Activated T-cell treated with anti-CD3 and anti-CD28 coated beads, Interleukin-2, amount 50 U/mL, for 4 hours (primary cell): ENCODE results near the gene IL21R. TPM values are rescaled to one million over a fixed set of nuclear protein-coding genes. Genes with fewer than 3 reads are reported as not detected.
"Not testable (repeated sequence)": the region's sequence is repeated elsewhere in the genome, so short reads cannot be mapped to it uniquely, and the experiment has no call there.

Experiments used
- ATAC-seq, 2 donors: fragments of 200-7000 bp; cut with Tn5 transposase; one replicate each; pipeline ENCODE4 v1.10.0; 2021
- DNase-seq: peaks from one replicate; pipeline ENCODE4 v3.0.0-alpha.2; 2020
- H3K27me3 Mint-ChIP-seq: one replicate; pipeline ENCODE4 v1.8.0; 2021; ENCODE audit warnings: low read depth, mixed read lengths
- H3K36me3 Mint-ChIP-seq: one replicate; pipeline ENCODE4 v1.8.0; 2022; ENCODE audit warnings: mixed read lengths; ENCODE audit not compliant: insufficient read depth
- H3K4me1 Mint-ChIP-seq: one replicate; pipeline ENCODE4 v1.8.0; 2021; ENCODE audit warnings: low read depth, mixed read lengths
- H3K4me3 Mint-ChIP-seq: one replicate; pipeline ENCODE4 v1.8.0; 2021; ENCODE audit warnings: mild to moderate bottlenecking, moderate library complexity, mixed read lengths
- H3K9me3 Mint-ChIP-seq: one replicate; pipeline ENCODE4 v1.8.0; 2021; ENCODE audit warnings: mixed read lengths
- total RNA-seq, 3 donors: library from RNA; stranded (reverse); gene quantifications; one replicate each; pipeline ENCODE4 v1.2.1, GENCODE V29; 2021

Gene IL21R
- total RNA-seq, 3 donors from 2014 or later: 90.7 to 94.9 (median 91.4) TPM

DNA sequence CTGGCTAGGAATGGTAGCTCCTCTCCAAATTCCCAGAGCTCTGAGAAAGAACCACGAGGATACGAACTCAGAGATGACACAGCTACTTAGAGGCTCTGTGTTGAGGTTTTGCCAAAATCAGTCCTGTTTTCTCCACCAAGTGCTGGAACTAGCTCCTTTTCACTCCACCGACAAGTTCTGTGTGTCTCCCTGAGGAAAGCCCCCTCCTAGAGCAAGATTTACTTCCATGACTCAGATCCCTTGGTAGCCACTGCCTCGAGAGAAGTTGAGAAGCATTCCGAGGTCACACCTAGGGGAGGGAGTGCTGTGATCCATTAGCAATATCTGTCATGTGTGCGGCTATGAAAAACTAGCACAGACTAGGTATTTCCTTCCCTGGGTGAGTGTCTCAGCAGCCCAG is 30.6 kb downstream of the IL21R start:
- no peak for ATAC-seq
- peak; percentile 3 for DNase-seq
- Mint-ChIP-seq H3K4me1 (peaks cover 30% of the 10 kb centered on the region), H3K4me3 (no peak overlapping the region), H3K36me3 (peaks cover 33% of the 10 kb centered on the region), H3K27me3 (no peaks in the 10 kb centered on the region), H3K9me3 (no peaks in the 10 kb centered on the region)

DNA sequence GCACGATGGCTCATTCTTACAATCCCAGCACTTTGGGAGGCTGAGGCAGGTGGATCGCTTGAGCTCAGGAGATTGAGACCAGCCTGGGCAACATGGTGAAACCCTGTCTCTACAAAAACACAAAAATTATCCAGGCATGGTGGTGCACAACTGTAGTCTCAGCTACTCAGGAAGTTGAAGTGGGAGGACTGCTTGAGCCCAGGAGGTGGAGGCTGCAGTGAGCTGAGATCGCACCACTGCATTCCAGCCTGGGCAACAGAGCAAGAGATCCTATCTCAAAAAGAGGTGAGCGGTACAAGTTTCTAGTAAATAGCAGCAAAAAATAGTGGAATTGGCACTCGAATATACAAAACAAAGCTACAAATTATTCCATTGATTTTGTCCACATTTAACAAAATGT is 31.2 kb downstream of the IL21R start:
- Mint-ChIP-seq H3K36me3 (peaks cover 34% of the 10 kb centered on the region), H3K4me1 (peaks cover 26% of the 10 kb centered on the region)
- H3K9me3 Mint-ChIP-seq, H3K4me3 Mint-ChIP-seq, ATAC-seq, DNase-seq, H3K27me3 Mint-ChIP-seq: not testable (repeated sequence)

DNA sequence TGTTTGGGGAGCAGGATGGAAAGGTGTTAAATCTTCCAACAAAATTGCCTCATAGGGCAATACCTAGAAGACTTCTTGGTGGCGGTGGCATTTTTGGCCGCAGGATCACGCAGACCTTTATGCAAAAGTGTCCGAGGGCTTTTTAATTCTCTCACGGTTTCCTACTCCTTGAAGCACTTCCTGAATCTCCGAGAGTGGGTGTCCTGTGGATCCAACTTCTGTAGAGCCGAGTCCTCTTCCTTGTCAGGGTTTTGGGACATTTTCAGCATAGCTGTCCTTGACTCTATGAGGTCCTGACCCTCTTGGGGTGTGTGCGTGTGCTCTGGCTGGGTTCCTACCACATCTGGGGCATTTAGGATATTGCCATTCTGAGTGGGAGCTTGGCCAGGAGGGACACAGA is 31.7 kb downstream of the IL21R start:
- DNase-seq (no peak), ATAC-seq (no peak)
- Mint-ChIP-seq H3K36me3 (peaks cover 34% of the 10 kb centered on the region), H3K27me3 (no peaks in the 10 kb centered on the region), H3K9me3 (no peaks in the 10 kb centered on the region), H3K4me1 (peaks cover 23% of the 10 kb centered on the region), H3K4me3 (no peak overlapping the region)

DNA sequence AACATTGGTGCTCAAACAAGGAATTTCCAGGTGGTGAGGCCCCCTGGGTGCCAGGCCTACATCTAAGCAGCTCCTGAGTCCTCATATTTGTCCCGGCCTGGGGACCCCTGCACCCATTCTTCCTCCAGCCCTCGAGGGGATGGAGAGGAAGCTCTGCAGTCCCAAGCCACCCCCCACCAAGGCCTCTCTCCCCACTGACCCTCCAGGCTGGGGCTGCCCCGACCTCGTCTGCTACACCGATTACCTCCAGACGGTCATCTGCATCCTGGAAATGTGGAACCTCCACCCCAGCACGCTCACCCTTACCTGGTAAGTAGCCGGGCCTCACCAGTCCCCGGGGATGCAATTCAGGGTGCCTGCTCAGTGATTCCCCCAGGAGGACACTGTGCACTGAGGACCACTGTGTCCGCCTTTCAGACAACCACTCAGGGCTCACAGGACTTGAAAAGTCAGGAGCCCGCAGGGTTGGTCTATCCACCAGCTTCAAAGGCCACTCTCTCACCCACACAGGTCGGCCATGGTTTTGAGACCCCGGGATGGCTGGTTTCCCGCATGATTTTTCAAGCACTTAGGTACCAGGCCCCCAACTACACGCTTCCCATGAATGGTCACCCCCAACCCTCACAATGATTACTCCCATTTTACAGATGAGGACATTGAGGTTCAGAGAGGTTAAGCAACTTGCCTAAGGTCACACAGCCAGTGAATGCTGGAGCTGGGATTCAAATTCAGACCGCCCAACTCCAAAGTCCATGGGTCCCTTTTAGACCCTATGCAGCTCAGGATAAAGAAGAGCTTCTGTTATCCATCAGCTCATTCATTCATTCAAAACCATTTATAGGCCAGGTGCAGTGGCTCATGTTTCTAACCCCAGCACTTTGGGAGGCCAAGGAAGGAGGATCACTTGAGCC is 32.4 kb downstream of the IL21R start:
- H3K9me3 Mint-ChIP-seq: no peaks in the 10 kb centered on the region
- peaks cover 37% of the 10 kb centered on the region for H3K36me3 Mint-ChIP-seq
- DNase-seq (peak; percentile 3), ATAC-seq (no peak)
- H3K4me3 Mint-ChIP-seq: no peak overlapping the region
- H3K4me1 Mint-ChIP-seq: peaks cover 23% of the 10 kb centered on the region
- H3K27me3 Mint-ChIP-seq: no peaks in the 10 kb centered on the region

DNA sequence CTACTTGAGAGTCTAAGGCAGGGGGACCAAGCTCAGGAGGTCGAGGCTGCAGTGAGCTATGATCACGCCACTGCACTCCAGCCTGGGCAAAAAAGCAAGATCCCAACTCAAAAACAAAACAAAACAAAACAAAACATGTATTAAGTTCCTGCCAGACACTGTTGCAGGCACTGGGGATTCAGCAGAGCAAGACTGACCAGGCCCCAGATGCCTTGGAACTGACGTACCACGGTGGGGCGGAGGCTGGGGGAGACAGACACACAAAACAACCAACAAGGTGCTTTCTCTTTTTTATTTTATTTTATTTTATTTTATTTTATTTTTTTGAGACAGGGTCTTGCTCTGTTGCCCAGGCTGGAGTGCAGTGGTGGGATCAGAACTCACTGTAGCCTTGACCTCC is 33.2 kb downstream of the IL21R start:
- not testable (repeated sequence) for H3K4me3 Mint-ChIP-seq, H3K27me3 Mint-ChIP-seq, H3K9me3 Mint-ChIP-seq, ATAC-seq
- Mint-ChIP-seq H3K36me3 (peaks cover 39% of the 10 kb centered on the region), H3K4me1 (peaks cover 23% of the 10 kb centered on the region)
- DNase-seq: peak; percentile 1

DNA sequence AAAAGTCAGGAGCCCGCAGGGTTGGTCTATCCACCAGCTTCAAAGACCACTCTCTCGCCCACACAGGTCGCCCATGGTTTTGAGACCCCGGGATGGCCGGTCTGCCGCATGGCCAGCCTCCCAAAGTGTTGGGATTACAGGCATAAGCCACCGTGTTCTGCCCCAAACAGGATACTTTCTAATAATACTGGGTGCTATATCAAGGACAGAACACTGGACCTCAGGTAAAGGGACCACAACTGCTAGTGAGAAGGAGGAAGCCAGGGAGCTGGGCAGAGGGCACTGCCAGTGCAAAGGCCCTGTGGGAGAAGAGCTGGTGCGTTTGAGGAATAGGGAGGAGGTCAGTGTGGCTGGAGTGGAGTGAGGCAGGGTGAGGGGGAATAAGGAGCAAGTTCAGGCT is 34.1 kb downstream of the IL21R start:
- DNase-seq: peak; percentile 1
- H3K36me3 Mint-ChIP-seq: peaks cover 34% of the 10 kb centered on the region
- H3K4me1 Mint-ChIP-seq: peaks cover 18% of the 10 kb centered on the region

DNA sequence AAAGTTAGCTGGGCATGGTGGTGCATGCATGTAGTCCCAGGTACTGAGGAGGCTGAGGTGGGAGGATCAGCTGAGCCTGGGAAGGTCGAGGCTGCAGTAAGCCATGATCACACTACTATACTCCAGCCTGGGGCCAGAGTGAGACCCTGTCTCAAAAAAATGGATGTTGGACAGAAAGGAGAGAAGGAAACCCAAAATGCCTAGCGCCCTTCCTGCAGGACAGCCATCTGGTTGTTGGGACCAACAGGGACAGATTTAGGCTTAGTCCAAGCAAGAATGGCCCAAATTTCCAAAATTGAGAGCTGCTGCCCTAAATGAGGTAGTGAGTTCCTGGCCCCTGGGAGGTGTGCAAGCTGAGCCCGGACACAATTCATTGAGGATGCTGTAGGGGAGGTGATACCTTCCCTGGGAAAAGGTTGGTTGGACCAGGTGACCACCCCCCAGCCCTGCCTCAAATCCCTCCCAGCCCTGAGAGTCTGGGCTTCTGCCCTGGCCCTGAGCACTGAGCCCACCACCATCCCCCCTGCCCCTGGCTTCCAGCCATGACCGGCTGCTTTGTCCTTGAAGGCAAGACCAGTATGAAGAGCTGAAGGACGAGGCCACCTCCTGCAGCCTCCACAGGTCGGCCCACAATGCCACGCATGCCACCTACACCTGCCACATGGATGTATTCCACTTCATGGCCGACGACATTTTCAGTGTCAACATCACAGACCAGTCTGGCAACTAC is 35.1 kb downstream of the IL21R start:
- Mint-ChIP-seq H3K4me1 (peaks cover 10% of the 10 kb centered on the region), H3K4me3 (no peak overlapping the region), H3K36me3 (peaks cover 36% of the 10 kb centered on the region), H3K9me3 (no peaks in the 10 kb centered on the region), H3K27me3 (no peaks in the 10 kb centered on the region)
- ATAC-seq (no peak), DNase-seq (peak; percentile 4)

More for the DNA sequence above, 34.1 kb downstream of the IL21R start:
- no peak for ATAC-seq
- Mint-ChIP-seq H3K27me3 (no peaks in the 10 kb centered on the region), H3K9me3 (no peaks in the 10 kb centered on the region), H3K4me3 (no peak overlapping the region)

DNA sequence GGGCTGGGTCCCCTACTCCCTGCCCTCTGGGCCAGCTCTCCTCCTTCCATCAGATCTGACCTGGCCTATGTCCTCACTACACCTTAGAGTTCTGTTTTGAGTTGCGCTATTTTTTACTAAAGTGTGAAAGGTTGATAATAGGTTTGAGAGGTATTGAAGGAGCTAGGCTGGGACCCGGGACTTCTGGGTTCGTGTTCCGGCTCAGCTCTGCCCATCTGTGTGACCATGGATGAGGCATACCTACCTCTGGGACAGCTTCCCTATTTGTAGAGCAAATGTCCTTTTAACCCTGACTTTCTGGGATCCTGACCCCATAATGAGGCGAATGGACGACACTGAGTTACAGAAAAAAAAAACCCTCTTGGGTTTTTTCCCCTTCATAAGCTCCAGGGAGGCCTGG is 36.0 kb downstream of the IL21R start:
- Mint-ChIP-seq H3K4me3 (no peak overlapping the region), H3K4me1 (peaks cover 4% of the 10 kb centered on the region), H3K9me3 (no peaks in the 10 kb centered on the region), H3K27me3 (no peaks in the 10 kb centered on the region), H3K36me3 (peaks cover 35% of the 10 kb centered on the region)
- no peak for ATAC-seq
- DNase-seq: peak; percentile 2

DNA sequence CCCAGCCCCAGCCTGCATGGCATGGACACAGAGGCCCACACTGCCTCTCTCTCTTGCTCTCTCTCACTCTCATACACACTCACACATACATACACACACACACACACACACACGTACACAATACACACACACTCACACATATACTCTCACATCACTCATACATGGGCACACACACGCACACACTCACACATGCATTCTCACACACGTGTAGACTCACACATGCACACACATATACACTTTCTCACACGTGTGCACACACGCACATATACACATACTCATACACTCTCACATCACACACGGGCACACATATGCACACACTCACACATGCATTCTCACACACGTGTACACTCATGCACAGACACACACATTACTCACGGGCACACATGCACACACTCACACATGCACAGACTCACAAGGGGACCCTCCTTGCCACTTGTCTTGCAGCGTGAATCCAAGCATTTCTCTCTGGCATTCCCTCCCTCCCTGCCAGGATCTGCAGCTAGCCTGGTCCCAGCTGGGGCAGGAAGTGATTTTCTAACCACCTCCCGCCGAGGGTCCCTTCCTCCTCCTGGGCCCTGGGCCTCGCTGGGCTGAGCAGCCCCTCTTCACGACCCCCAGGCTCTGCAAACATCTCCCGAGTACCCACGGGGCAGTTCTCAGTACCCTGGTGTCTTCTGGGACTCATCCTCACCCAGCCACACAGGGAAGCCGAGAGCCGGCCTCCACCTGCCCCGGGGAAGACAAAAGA is 37.5 kb downstream of the IL21R start:
- ATAC-seq (no peak), DNase-seq (peak; percentile 4)
- H3K36me3 Mint-ChIP-seq: peaks cover 47% of the 10 kb centered on the region
- no peak overlapping the region for H3K4me3 Mint-ChIP-seq
- H3K9me3 Mint-ChIP-seq: no peaks in the 10 kb centered on the region
- peaks cover 4% of the 10 kb centered on the region for H3K4me1 Mint-ChIP-seq
- H3K27me3 Mint-ChIP-seq: no peaks in the 10 kb centered on the region

DNA sequence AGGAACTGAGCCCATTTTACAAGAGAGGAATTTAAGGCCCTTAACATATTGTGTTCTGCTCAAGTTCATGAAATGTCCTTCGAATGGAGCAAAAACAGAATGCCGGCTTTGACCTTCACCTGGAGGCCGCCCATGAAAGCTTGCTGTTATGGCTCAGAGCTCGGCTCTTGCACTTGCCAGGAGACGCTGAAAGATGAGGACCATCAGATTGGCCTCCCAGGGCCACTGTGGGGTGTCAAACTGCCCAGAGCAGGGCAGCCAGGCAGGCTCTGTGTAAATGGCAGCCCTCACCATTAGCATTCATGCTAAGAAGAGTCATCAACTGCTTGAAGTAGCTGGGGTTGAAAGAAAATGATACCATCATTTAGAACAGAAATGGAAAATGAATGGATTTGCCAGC is 39.3 kb downstream of the IL21R start:
- H3K4me3 Mint-ChIP-seq: no peak overlapping the region
- no peak for ATAC-seq
- no peak for DNase-seq
- H3K4me1 Mint-ChIP-seq: peaks cover 19% of the 10 kb centered on the region
- peaks cover 56% of the 10 kb centered on the region for H3K36me3 Mint-ChIP-seq
- H3K27me3 Mint-ChIP-seq: no peaks in the 10 kb centered on the region
- no peaks in the 10 kb centered on the region for H3K9me3 Mint-ChIP-seq

DNA sequence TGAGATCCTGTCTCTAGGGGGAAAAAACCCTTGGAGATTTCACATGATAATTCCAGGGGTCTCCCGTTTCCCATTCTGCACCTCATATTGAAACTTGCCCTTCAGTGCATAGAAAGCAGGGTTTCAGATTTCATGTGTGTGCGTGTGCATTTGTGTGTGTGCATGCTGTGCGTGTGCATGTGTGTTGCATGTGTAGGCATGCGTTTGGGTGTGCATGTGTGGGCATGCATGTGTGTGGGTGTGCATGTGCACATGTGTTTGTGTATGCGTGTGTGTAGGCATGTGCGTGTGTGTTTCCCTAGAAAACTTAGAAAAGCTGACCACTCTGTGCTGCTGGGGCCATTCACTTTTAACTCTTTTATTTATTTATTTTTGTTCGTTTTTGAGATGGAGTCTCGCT is 40.0 kb downstream of the IL21R start:
- no peak for ATAC-seq
- Mint-ChIP-seq H3K36me3 (peaks cover 60% of the 10 kb centered on the region), H3K9me3 (no peaks in the 10 kb centered on the region), H3K4me3 (no peak overlapping the region), H3K27me3 (no peaks in the 10 kb centered on the region), H3K4me1 (peaks cover 26% of the 10 kb centered on the region)
- DNase-seq: no peak

DNA sequence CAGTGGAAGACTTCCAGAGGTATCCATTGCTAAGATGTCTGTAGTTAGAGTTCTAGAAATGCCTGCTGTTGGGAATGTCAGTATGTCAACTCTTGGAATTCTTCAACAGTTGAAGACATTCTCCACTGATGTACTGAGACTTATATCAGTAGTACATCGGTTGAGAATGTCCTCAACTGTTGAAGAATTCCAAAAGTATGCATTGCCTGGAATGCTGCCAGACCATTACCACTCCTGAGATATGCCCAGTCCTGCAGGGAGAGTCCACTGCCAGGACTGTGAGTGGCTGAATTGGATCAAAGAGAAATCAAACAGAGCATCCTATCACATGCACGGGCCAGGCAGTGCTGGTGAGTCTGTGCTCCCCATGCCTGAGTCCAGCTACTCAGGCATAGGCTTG is 42.0 kb downstream of the IL21R start:
- no peak for ATAC-seq
- H3K9me3 Mint-ChIP-seq: no peaks in the 10 kb centered on the region
- no peak overlapping the region for H3K4me3 Mint-ChIP-seq
- DNase-seq: no peak
- no peaks in the 10 kb centered on the region for H3K27me3 Mint-ChIP-seq
- peaks cover 44% of the 10 kb centered on the region for H3K4me1 Mint-ChIP-seq
- H3K36me3 Mint-ChIP-seq: peaks cover 70% of the 10 kb centered on the region

DNA sequence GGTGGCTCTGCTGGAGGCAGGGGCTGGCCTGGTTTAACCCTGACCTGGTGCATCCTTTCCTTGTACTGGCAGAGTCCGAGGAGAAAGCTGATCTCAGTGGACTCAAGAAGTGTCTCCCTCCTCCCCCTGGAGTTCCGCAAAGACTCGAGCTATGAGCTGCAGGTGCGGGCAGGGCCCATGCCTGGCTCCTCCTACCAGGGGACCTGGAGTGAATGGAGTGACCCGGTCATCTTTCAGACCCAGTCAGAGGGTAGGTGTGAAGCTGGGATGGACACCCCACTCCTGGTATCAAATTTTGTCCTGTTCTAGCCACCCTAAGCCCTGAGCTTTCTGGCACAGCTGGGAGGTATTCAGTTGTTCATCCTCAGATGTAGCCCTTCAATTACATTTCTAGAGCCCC is 42.5 kb downstream of the IL21R start:
- Mint-ChIP-seq H3K27me3 (no peaks in the 10 kb centered on the region), H3K4me1 (peaks cover 45% of the 10 kb centered on the region), H3K4me3 (no peak overlapping the region), H3K36me3 (peaks cover 69% of the 10 kb centered on the region), H3K9me3 (no peaks in the 10 kb centered on the region)
- DNase-seq (peak; percentile 3), ATAC-seq (no peak)

DNA sequence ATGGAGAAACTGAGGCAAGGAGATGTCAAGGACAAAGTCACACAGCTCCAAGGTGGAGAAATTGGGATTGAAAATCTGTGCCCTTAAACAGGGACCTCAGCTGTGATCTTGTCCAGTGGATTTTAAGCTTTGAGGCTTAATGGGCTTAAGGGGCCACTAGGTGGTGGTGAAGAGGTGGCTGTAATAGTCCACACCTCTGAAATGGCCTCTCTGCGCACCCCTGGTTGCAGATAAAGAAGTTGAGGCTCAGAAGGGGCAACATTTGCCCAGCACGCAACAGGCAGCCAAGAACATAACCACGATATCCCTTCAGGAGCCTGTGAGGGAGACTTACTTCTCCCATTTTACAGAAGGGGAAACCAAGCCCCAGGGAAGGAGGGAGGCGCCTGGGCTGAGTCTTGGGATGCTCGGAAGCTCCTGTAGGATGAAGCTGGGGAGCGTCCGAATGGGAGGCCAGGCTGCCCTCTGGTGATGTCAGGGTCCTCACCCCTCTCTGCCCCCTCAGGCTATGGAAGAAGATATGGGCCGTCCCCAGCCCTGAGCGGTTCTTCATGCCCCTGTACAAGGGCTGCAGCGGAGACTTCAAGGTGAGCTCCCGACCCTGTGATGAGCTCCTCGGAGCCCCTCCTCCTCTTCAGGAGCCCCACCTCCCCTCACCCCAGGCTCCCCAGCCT is 43.7 kb downstream of the IL21R start:
- Mint-ChIP-seq H3K4me1 (peaks cover 55% of the 10 kb centered on the region), H3K4me3 (no peak overlapping the region), H3K27me3 (no peaks in the 10 kb centered on the region), H3K36me3 (peaks cover 75% of the 10 kb centered on the region), H3K9me3 (no peaks in the 10 kb centered on the region)
- ATAC-seq (no peak), DNase-seq (no peak)
